OCI-M1 (cell line): Measurements from ENCODE around the gene ERF.

Experiments
- DNase-seq: peaks from one replicate; lab custom pipeline; 2025; lab: John Stamatoyannopoulos, UW

ERF gene

DNA sequence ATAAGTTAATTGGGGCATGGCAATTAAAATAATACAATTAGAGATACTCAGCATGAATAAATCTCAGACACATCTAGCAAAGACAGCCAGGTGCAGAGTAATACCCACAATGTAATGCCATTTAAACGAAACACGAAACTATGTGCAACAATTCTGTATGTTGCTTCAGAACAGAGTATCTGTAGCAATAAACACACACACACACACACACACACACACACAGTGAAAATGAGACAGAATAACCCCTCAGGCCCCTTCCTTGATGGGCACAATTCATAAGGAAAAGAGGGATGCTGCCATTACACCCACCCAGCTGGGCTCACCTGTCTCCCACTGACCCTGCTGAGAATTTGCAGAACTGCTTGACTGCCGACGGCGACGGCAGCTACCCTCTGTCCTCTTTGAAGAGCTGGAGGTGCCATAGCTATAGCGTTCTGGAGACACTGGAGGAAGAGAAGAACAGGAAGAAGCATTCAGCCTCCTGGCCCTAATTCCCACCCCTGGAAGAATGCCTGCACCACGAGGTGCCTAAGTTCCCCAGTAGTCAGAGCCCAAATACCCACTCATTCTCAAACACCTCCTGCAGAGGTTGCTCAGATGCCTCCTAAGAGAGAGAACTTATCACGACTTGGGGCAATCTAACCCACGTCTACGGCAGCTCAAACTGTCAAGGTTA lies 40.0 kb downstream of the ERF start:
- no peak for DNase-seq

DNA sequence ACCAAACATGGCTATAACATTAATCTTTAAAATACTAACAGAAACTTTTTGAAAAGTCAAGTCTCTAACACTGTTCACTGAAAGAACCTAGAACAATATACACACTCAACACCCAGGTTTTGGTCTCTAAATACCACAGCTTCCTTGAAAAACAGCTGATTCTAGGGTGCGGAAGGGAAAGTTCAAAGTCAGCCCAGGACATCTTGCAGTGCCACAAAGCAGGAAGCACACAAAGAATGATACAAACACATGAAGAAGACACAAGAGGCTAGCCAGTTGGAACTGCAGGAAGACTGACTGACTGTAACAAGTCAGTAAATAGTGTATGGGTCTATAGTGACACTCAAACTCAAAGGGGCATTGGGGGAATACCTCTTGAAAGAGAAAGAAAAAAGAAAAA lies 42.0 kb downstream of the ERF start:
- DNase-seq: no peak

DNA sequence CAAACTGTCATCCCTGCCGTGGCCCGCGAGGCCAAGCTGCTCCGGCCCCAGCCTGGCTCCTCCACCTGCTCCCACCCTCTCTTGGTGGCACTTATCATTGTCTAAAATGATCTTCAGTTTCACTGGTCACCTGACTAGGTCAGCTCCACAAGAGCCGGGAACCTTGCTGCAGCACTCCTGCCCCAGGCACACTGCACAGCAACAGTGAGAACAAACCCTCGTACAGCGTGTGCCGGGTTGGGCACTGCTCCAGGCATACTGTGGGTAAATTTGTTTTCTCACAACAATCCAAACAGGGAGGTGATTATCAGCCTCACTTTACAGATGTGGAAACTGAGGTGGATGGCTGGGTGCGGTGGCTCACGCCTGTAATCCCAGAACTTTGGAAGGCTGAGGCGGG lies 46.3 kb downstream of the ERF start:
- DNase-seq: no peak

DNA sequence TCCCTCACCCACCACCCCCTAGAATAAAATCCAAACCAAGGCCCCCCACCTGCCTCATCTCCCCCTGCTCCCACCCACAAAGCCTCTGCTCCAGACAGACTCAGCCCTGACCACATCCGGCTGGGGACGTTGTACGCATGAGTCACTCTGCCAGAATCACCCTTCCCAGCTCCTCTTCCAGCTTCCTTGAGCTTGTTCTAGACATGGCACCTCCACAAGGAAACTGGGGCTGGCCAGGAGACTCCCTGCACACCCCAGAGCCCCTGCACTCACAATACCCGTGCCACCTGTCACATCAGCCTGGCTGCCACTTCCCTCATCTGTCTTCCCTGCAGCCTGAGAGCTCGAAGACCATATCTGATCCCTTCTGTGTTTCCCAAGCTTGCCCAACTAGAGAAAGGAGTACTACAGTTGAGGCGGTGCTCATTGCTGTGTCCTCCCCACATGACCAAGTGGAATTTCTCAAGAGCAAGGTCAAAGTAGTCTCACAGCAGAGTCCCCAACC lies 47.1 kb downstream of the ERF start:
- DNase-seq: peak; percentile 25

DNA sequence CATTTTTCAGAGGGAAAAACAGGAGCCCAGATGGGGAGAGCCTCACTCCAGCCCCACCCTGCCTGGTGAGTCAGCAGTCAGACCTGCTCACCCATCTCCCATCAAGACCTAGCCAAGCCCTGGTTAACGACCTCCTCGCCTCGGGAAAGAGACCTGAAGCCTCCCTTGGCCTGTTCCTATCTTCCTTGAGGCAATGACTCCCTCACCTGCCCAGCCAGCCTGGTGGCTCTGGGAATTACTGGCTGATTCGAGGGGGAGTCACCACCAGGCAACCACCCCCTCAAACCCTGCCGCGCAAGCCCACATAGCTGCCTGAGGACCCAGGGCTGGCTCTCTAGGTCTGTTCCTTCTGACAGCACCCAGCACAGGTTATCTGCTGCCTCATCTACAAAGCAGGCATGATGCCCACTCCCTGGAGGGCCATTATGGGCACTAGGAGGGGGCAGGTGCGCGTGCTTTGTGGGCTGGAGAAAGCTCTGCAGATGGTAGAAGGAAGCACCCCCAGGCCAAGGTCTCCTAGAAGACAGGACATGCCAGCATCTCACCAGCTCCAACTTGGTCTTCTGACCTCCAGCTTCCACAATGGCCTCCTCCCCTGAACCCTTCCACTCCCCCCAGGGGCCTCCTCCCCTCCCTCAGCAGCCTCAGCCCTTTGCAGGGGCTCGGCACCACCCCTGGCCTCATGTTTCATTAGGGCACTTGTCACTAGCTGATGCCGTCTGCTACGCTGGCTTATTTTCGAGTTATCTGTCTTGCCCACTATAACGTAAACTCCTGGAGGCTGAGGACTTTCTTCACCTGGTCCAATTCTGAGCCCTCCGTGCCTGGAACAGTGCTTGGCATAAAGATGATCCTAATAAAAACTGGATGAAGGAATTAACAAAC lies 47.8 kb downstream of the ERF start:
- DNase-seq: no peak

DNA sequence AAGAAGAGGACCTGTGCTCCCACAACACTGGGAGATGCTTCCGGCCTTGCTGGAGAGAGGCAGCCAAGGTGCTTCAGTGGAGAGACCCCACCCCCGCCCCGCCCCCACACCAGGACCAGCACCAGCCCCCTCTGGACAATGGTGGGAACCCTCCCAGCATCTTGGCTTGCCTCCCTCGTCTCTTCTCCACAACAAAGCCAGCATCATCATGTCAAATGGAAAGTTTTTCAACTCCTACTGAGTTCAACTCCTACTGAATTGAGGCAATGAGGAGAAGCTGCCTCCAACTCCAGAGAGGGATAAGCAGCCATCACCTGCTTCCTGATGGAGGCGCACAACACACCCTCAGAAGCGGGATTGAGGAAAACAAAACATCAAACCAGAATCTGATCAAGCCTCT lies 50.3 kb downstream of the ERF start:
- DNase-seq: no peak

DNA sequence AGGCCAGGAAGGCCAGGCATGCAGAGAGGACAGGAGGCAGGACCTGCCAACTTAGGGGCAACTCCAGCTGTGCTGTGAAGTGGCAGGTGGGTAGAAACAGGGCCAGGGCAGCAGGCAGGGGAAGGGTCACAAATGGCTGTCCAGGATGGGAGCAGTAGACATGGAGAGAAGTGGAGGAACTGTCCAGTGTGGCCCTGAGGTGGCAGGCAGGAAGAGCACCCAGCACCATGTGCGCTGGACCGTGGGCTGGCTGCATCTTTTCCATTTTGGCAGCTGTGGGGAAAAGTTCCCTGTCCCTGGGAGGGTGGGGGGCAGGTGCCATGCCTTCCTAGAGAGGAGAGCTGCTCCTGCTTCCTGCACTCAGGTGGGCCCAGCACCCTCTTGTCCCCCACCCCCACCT lies 51.2 kb downstream of the ERF start:
- no peak for DNase-seq

DNA sequence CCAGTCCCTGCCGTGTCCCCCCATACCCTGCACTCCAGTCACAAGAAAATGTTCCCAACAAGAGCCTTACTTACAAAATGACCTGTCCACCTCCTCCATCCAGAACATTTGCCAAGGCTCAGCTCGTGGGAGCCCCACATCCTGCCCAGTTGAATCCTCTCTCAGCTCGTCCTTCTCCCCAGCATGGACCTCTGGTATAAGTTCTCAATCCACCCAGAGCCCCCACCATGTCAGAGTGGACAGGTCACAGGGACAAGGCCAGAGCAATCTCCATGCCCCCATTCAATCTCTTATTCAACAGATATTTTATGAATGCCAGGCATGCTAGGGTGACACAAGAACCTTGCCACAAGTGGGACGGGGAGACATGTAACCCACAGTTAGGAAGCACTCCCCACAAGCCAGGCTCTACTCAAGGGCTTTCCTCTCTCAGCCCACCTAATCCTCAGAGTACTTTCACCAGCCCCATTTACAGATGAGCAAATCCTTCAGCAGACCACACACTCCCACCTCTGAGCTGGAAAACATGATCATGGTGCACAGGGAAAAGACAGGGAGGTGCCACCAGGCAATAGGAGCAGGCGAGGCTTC lies 52.5 kb downstream of the ERF start:
- DNase-seq: no peak

DNA sequence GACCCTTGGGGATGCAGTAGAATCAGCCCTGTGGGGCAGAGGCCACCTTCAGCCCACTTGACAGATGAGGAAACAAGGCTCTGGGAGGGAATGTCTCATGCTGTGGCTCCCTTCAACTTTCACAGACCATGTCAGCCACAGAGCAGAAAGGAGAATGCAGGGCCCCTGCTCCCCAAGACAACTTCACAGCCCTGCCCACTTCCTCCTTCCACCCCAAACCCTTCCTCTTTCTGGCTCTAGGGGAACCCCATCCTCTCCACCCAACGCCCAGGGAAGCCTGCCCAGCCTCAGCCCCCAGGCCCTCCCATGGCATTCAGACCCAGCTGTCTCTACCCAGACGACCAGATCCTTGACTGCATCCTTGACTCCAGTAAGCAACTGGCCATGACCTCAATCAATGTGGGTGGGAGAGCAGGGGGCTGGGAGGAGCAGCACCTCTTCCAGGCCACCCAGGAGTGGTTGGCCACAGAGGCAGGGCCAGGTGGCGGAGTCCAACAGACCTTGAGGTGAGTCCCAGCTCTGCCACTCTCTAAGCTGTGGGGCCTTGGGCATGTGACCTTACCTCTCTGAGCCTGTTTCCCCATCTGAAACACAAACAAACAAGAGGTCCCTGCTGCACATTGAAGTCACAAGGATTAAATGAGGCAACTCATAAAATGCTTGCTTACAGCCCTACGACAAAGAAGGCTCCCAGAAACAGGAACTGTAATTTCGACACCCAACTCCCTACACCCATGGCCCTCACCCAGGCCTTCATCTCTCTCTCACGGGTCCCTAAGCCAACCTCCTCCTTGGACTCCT lies 53.2 kb downstream of the ERF start:
- no peak for DNase-seq

DNA sequence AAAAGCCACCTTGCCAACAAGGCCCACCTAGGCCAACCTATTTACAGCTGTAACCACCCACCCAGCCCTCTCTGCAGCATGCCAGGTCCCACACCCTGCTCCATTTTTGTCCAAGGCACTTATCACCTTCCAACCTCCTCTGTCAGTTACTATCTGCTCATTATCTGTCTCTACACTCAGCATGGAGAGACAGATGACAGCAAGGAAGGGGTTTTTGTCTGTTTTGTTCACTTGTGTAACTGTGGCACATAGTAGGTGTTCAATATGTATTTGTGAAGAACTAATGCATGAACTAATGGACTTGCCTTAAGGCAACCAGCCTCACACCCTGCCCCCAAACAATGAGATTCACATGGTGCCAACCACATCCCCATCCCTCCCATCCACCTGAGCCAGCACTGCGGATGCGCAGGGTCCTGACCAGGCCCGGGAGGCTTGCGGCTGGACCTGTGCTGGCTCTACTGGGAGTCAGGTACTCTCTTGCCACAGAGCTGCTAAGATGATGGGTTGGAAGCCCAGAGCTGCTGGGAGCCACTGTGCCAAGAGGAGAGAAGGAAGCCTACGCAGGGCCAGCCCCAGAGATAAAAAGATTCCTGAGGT lies 54.7 kb downstream of the ERF start:
- no peak for DNase-seq

DNA sequence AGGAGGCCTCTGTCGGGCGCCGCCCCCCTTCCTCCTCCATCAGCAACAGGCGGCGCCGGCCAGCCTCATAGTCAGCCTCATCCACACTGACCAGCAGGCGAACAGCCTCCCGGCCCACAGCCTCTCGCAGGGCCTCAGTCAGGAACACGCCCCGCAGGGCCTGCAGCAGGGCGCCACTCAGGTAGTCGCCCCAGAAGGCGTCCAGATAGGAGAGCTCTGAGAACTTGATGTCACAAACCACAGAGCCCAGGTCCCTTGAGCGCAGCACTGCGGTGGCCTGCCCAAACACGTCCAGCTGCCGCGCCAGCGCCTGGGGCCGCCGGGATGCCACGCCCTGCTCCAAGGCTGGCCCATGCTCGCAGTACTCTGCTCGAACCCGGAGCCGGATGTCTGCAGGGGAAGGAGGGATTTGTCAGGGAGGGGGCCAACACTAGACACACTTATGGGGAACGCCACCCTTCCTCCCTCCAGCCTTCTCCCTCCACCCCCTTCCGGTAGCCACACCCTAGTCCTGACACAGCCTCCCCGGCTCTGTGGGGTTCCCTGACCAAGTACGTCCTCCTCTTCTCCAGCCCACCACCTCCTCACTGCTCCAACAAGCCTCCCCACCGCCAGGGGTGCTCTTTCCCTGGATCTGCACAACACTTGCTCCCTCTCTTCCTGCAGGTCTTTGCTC lies 55.4 kb downstream of the ERF start:
- DNase-seq: no peak

DNA sequence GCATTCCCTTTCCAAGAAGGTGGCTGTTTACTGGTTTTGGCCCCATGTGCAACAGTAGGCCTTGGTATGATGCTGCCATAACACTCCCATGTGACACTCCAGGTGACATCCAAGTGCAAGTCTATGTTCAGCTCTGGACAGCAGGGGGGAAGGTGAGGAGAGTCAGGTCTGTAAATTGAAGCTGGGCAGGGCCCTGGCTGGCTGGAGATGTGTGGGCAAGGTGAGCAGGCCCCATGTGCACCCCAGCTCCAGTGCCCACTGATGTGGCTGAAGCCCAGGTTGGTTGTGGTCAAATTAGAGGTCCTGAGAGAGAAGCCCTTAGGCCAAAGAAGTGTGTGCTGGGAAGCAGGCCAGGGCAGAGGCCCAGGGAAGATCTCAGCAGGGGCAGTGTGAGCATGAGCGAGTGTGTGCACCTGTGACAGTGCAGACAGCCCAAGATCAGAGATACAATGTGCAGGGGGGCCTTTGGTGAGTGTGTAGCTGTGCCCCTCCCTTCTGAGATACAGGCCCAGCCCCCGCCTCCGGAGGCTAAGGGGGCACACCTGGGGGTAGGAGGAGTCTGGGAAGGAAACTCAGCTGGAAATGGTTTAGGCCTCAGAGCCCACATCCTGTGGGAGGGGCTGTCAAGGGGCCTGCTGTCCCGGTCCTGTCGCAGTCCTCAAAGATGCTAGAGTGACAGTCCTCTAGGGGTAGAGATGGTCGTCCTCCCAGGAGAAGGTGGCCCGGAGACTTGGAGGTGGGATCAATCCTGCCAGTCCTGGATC lies 56.1 kb downstream of the ERF start:
- DNase-seq: no peak
